IMR-90 (cell line): Measurements from ENCODE around the gene RAD51B. TPM values are rescaled to one million over a fixed set of nuclear protein-coding genes. Genes with fewer than 3 reads are reported as not detected.

Experiments used
- ATAC-seq: fragments of 200-7000 bp; cut with Tn5 transposase; 2 replicates; pipeline ENCODE4 v1.9.1; 2020; ENCODE audit warnings: low read depth, mild to moderate bottlenecking, moderate library complexity
- BruUV-seq: library from RNA; stranded (reverse); fragments of 400-500 nt; replicated peaks from 2 replicates; lab custom pipeline; 2021; lab: Mats Ljungman, UMichigan
- CTCF ChIA-PET: fragments of 300-600 bp; formaldehyde crosslinking; extraction: SDS; loops from one replicate; lab custom pipeline; 2021; ENCODE audit warnings: antibody characterized with exemption; lab: Yijun Ruan, JAX
- POLR2A ChIA-PET: fragments of 300-600 bp; sonication (Branson Sonifier 250); formaldehyde crosslinking; loops from one replicate; lab custom pipeline; 2022; ENCODE audit warnings: antibody characterized with exemption; ENCODE audit not compliant: unreplicated experiment; lab: Charles Lee
- DNase-seq: peaks from one replicate; pipeline ENCODE4 v3.0.0; 2013
- H2AFZ ChIP-seq: replicated peaks from 2 replicates; pipeline ENCODE3; 2013; ENCODE audit warnings: low read length, mild to moderate bottlenecking; ENCODE audit not compliant: poor library complexity
- H2AK5ac ChIP-seq: 2 replicates; pipeline ENCODE4 v1.6.1; 2013; ENCODE audit warnings: low read depth, low read length, inconsistent platforms
- H2AK9ac ChIP-seq: replicated peaks from 2 replicates; pipeline ENCODE3; 2013; ENCODE audit warnings: mild to moderate bottlenecking, low read depth, low read length, moderate library complexity; ENCODE audit not compliant: poor library complexity
- H2BK120ac ChIP-seq: 2 replicates; pipeline ENCODE4 v1.6.1; 2013; ENCODE audit warnings: low read depth, low read length, inconsistent platforms
- H2BK15ac ChIP-seq: 3 replicates; pipeline ENCODE4 v1.6.1; 2013; ENCODE audit warnings: low read depth, low read length, inconsistent platforms
- H2BK20ac ChIP-seq: 2 replicates; pipeline ENCODE4 v1.6.1; 2013; ENCODE audit warnings: low read depth, mild to moderate bottlenecking, inconsistent platforms, low read length, moderate library complexity
- H2BK5ac ChIP-seq: 2 replicates; pipeline ENCODE4 v1.6.1; 2013; ENCODE audit warnings: mild to moderate bottlenecking, low read depth, low read length, inconsistent platforms; ENCODE audit not compliant: poor library complexity, severe bottlenecking
- H3K14ac ChIP-seq: replicated peaks from 2 replicates; pipeline ENCODE4 v1.6.1; 2013; ENCODE audit warnings: low read depth, low read length, inconsistent platforms
- H3K18ac ChIP-seq: 2 replicates; pipeline ENCODE4 v1.6.1; 2013; ENCODE audit warnings: low read depth, low read length, control low read depth
- H3K23ac ChIP-seq: 2 replicates; pipeline ENCODE4 v1.6.1; 2013; ENCODE audit warnings: low read depth, low read length, inconsistent platforms
- H3K27ac ChIP-seq: 2 replicates; pipeline ENCODE4 v1.5.1; 2013; ENCODE audit warnings: mild to moderate bottlenecking, control low read depth, low read length; ENCODE audit not compliant: insufficient read depth
- H3K27me3 ChIP-seq: 2 replicates; pipeline ENCODE4 v1.6.1; 2013; ENCODE audit warnings: low read length; ENCODE audit not compliant: control insufficient read depth, insufficient read depth
- H3K36me3 ChIP-seq: 2 replicates; pipeline ENCODE4 v1.6.1; 2013; ENCODE audit warnings: low read length, mixed read lengths; ENCODE audit not compliant: control insufficient read depth, insufficient read depth
- H3K4ac ChIP-seq: 2 replicates; pipeline ENCODE4 v1.6.1; 2013; ENCODE audit warnings: low read depth, low read length, inconsistent platforms
- H3K4me1 ChIP-seq: 2 replicates; pipeline ENCODE4 v1.6.1; 2013; ENCODE audit warnings: low read length, mixed read lengths; ENCODE audit not compliant: control insufficient read depth, insufficient read depth
- H3K4me2 ChIP-seq: 2 replicates; pipeline ENCODE4 v1.6.1; 2013; ENCODE audit warnings: low read depth, mild to moderate bottlenecking, control low read depth, low read length, moderate library complexity
- H3K4me3 ChIP-seq: 2 replicates; pipeline ENCODE4 v1.5.1; 2013; ENCODE audit warnings: low read depth, mild to moderate bottlenecking, control low read depth, low read length, moderate library complexity; ENCODE audit not compliant: insufficient read depth
- H3K56ac ChIP-seq: 2 replicates; pipeline ENCODE4 v1.6.1; 2013; ENCODE audit warnings: low read length, inconsistent platforms; ENCODE audit not compliant: insufficient read depth; ENCODE audit errors: extremely low read depth
- H3K79me1 ChIP-seq, 2 experiments: 2 replicates each; pipeline ENCODE4 v1.6.1; 2013; ENCODE audit warnings: low read length in 2 of 2, inconsistent platforms in 1 of 2, low read depth in 1 of 2
- H3K9ac ChIP-seq: 2 replicates; pipeline ENCODE4 v1.6.1; 2013; ENCODE audit warnings: low read depth, low read length, control low read depth
- H3K9me1 ChIP-seq: 2 replicates; pipeline ENCODE4 v1.6.1; 2013; ENCODE audit warnings: low read length, inconsistent platforms; ENCODE audit not compliant: insufficient read depth
- H3K9me3 ChIP-seq: 2 replicates; pipeline ENCODE4 v1.6.1; 2013; ENCODE audit warnings: low read length; ENCODE audit not compliant: control insufficient read depth, insufficient read depth
- H4K20me1 ChIP-seq: 2 replicates; pipeline ENCODE4 v1.6.1; 2013; ENCODE audit warnings: low read length, inconsistent platforms; ENCODE audit not compliant: insufficient read depth
- H4K5ac ChIP-seq: 2 replicates; pipeline ENCODE4 v1.6.1; 2013; ENCODE audit warnings: mild to moderate bottlenecking, low read depth, low read length, control low read depth
- H4K8ac ChIP-seq, 2 experiments: 2 replicates each; pipeline ENCODE4 v1.6.1; 2013; ENCODE audit warnings: low read depth in 2 of 2, low read length in 2 of 2, control low read depth in 1 of 2, inconsistent platforms in 1 of 2
- H4K91ac ChIP-seq: 2 replicates; pipeline ENCODE4 v1.6.1; 2013; ENCODE audit warnings: low read depth, low read length, inconsistent platforms; ENCODE audit not compliant: insufficient read depth
- BHLHE40 ChIP-seq: fragments of 150-350 bp; IDR thresholded peaks from 2 replicates; pipeline ENCODE4 v1.6.1; 2016; ENCODE audit warnings: mild to moderate bottlenecking, low read depth, low read length
- CEBPB ChIP-seq: IDR thresholded peaks from 2 replicates; pipeline ENCODE4 v1.6.1; 2012; ENCODE audit warnings: low read depth, low read length, improper control_type of control experiment
- CHD1 ChIP-seq: IDR thresholded peaks from 2 replicates; pipeline ENCODE4 v1.6.1; 2012; ENCODE audit warnings: low read depth, low read length, improper control_type of control experiment
- CTCF ChIP-seq: conservative IDR thresholded peaks from 2 replicates; pipeline ENCODE4 v1.5.1; 2012; ENCODE audit warnings: mild to moderate bottlenecking, low read depth, low read length, improper control_type of control experiment
- ELK1 ChIP-seq: fragments of 150-350 bp; IDR thresholded peaks from 2 replicates; pipeline ENCODE4 v1.6.1; 2016; ENCODE audit warnings: low read depth, mild to moderate bottlenecking, low read length, moderate library complexity, borderline replicate concordance
- FOS ChIP-seq: fragments of 150-350 bp; IDR thresholded peaks from 2 replicates; pipeline ENCODE4 v1.6.1; 2016; ENCODE audit warnings: low read depth, low read length
- MAFK ChIP-seq: IDR thresholded peaks from 2 replicates; pipeline ENCODE4 v1.6.1; 2012; ENCODE audit warnings: low read depth, low read length, improper control_type of control experiment
- MAZ ChIP-seq: IDR thresholded peaks from 2 replicates; pipeline ENCODE4 v1.6.1; 2012; ENCODE audit warnings: low read depth, mild to moderate bottlenecking, low read length, improper control_type of control experiment, moderate library complexity, borderline replicate concordance
- MXI1 ChIP-seq: IDR thresholded peaks from 2 replicates; pipeline ENCODE4 v1.6.1; 2012; ENCODE audit warnings: low read depth, mild to moderate bottlenecking, low read length, moderate library complexity, borderline replicate concordance
- NFE2L2 ChIP-seq: fragments of 150-350 bp; IDR thresholded peaks from 2 replicates; pipeline ENCODE4 v1.6.1; 2016; ENCODE audit warnings: low read depth, mild to moderate bottlenecking, low read length
- POLR2A ChIP-seq: IDR thresholded peaks from 2 replicates; pipeline ENCODE4 v1.6.1; 2012; ENCODE audit warnings: mild to moderate bottlenecking, low read depth, low read length
- RAD21 ChIP-seq: IDR thresholded peaks from 2 replicates; pipeline ENCODE4 v1.6.1; 2012; ENCODE audit warnings: low read length, improper control_type of control experiment
- RCOR1 ChIP-seq: IDR thresholded peaks from 2 replicates; pipeline ENCODE4 v1.6.1; 2012; ENCODE audit warnings: mild to moderate bottlenecking, low read length, improper control_type of control experiment; ENCODE audit not compliant: insufficient replicate concordance
- RFX5 ChIP-seq: IDR thresholded peaks from 2 replicates; pipeline ENCODE4 v1.8.0; 2012; ENCODE audit warnings: low read depth, mild to moderate bottlenecking, low read length, moderate library complexity
- SMC3 ChIP-seq: fragments of 150-350 bp; IDR thresholded peaks from 2 replicates; pipeline ENCODE4 v1.6.1; 2016; ENCODE audit warnings: low read depth, mild to moderate bottlenecking, antibody characterized with exemption, low read length, moderate library complexity
- USF2 ChIP-seq: fragments of 150-350 bp; IDR thresholded peaks from 2 replicates; pipeline ENCODE4 v1.6.1; 2017; ENCODE audit warnings: mild to moderate bottlenecking, antibody characterized with exemption, low read length, low read depth
- WGBS, 2 experiments: methylation state at CpG; one replicate each; pipeline versions ENCODE4 v1.1.5 to v1.1.7; 2013; ENCODE audit warnings: missing lambda C conversion rate in 2 of 2; ENCODE audit not compliant: insufficient read length in 1 of 2; ENCODE audit errors: extremely low coverage in 2 of 2; 5-methylcytosine and 5-hydroxymethylcytosine counted together
- dilution Hi-C: fragments of 300-500 bp; cut with HindIII; formaldehyde crosslinking; loops from one replicate; pipeline ENCODE4 v1.14.3; 2018; ENCODE audit warnings: low sequenced_read_pairs; ENCODE audit not compliant: unreplicated experiment
- in situ Hi-C: fragments of 300-500 bp; cut with MboI; formaldehyde crosslinking; loops from 3 replicates; pipeline ENCODE4 v1.14.3; 2019; ENCODE audit warnings: low sequenced_read_pairs, inconsistent platforms, mixed read lengths
- intact Hi-C: fragments of 100-400 bp; cut with micrococcal nuclease; formaldehyde crosslinking; loops from 2 replicates; pipeline ENCODE4 v1.10.0; 2022
- polyA plus RNA-seq, 3 experiments: library from polyadenylated mRNA; depleted of rRNA; stranded (reverse); fragments of >200 nt; gene quantifications; 2 replicates each; pipeline ENCODE4 v1.2.3, GENCODE V29; 2012; ENCODE audit warnings: low replicate concordance in 1 of 3
- total RNA-seq: library from RNA; depleted of rRNA; stranded (reverse); fragments of >200 nt; gene quantifications from 2 replicates; pipeline ENCODE4 v1.2.3, GENCODE V29; 2012

RAD51B gene
- total and polyA plus RNA-seq, 2 of the 4 experiments (the other 2 are of a cell fraction): 5.1 to 18.8 TPM

- Histone ChIP-seq H3K4me1 (peaks cover 34% of the 10 kb centered on the region), H4K20me1 (no peaks in the 10 kb centered on the region), H2BK120ac (peak overlapping the region; percentile 90), H3K36me3 (no peaks in the 10 kb centered on the region), H3K4me2 (no peak overlapping the region), H3K27me3 (no peaks in the 10 kb centered on the region), H3K56ac (no peak overlapping the region), H4K5ac (peak overlapping the region; percentile 15), H2AK9ac (no peak overlapping the region), H3K4me3 (no peak overlapping the region), H2BK20ac (peak overlapping the region; percentile 54; the same call in 1 of the 2 replicates), H2BK5ac (peak overlapping the region; percentile 14), H3K23ac (peak overlapping the region; percentile 81; the same call in 1 of the 2 replicates), H4K91ac (peak overlapping the region; percentile 46; the same call in 1 of the 2 replicates), H3K9ac (no peak overlapping the region), H3K79me1 (no peaks in the 10 kb centered on the region), H3K18ac (peak overlapping the region; percentile 25), H2AK5ac (peak overlapping the region; percentile 71), H2BK15ac (peak overlapping the region; percentile 44; the same call in 1 of the 3 replicates), H2AFZ (peak overlapping the region; percentile 26), H3K14ac (peak overlapping the region; percentile 56; the same call in 1 of the 2 replicates), H3K9me3 (no peaks in the 10 kb centered on the region; the same call in 1 of the 2 replicates), H3K9me1 (peaks cover 27% of the 10 kb centered on the region), H3K4ac (peak overlapping the region; percentile 92), H3K27ac (no peak overlapping the region; the same call in 1 of the 2 replicates), H4K8ac (peak overlapping the region; percentile 90 to 94; a peak in 3 of 4 replicates)
- dilution Hi-C loops (no loop called here), in situ Hi-C loops (no loop called here), intact Hi-C loops (no loop called here)
- WGBS, 2 experiments: no CpG with 5 or more reads among the region's 5 CpGs
- no TSS peak for BruUV-seq
- ChIA-PET POLR2A (no interaction called here), CTCF (no interaction called here)
- TF ChIP-seq FOS: no peak
- no peak for TF ChIP-seq BHLHE40
- TF ChIP-seq RAD21: no peak
- no peak for TF ChIP-seq SMC3
- no peak for TF ChIP-seq CEBPB
- TF ChIP-seq USF2: no peak
- TF ChIP-seq RCOR1: no peak
- TF ChIP-seq MAFK: no peak
- no peak for TF ChIP-seq ELK1
- TF ChIP-seq MXI1: no peak
- no peak for TF ChIP-seq MAZ
- TF ChIP-seq CHD1: no peak
- TF ChIP-seq NFE2L2: no peak
- TF ChIP-seq POLR2A: no peak
- TF ChIP-seq RFX5: no peak
- no peak for TF ChIP-seq CTCF
- DNase-seq (no peak), ATAC-seq (no peak)
Observed at GRCh38 chr14:68636597-68636996, 817.0 kb downstream of the RAD51B start.
